Endothelial cell of umbilical vein (primary cell): ENCODE data around the gene FGF12. TPM values are rescaled to one million over a fixed set of nuclear protein-coding genes. Genes with fewer than 3 reads are reported as not detected.

Experiments used
- BruUV-seq: library from RNA; stranded (reverse); fragments of 400-500 nt; replicated peaks from 2 replicates; lab custom pipeline; 2021; lab: Mats Ljungman, UMichigan
- CTCF ChIA-PET: fragments of 300-600, 350-600 bp; sonication (Branson Sonifier 250); formaldehyde crosslinking; loops from one replicate; lab custom pipeline; 2021; ENCODE audit warnings: antibody characterized with exemption, inconsistent platforms; lab: Charles Lee
- POLR2A ChIA-PET: fragments of 300-600, 350-600 bp; sonication (Branson Sonifier 250); formaldehyde crosslinking; loops from one replicate; lab custom pipeline; 2021; ENCODE audit warnings: antibody characterized with exemption, inconsistent platforms; lab: Charles Lee
- DNase-seq: peaks from one replicate; pipeline ENCODE4 v3.0.0-alpha.2; 2011; ENCODE audit warnings: low read depth, low spot score
- FAIRE-seq: peaks from 2 replicates; lab custom pipeline; 2011; peaks lifted over from hg19 to GRCh38; lab: Jason Lieb, UNC
- H2AFZ ChIP-seq: 2 replicates; pipeline ENCODE4 v1.6.0; 2012; ENCODE audit warnings: low read depth, low read length, control low read depth, inconsistent platforms
- H3K27ac ChIP-seq: 2 replicates; pipeline ENCODE4 v1.5.1; 2011; ENCODE audit warnings: low read depth, mild to moderate bottlenecking, control low read depth, low read length, moderate library complexity; ENCODE audit not compliant: insufficient read depth
- H3K27me3 ChIP-seq, 2 experiments: 2 replicates each; pipeline versions ENCODE4 v1.6.0 to v1.6.1; 2011; ENCODE audit warnings: low read length in 2 of 2, mixed read lengths in 1 of 2; ENCODE audit not compliant: control insufficient read depth in 2 of 2, insufficient read depth in 2 of 2
- H3K36me3 ChIP-seq, 2 experiments: 2 replicates in 1 of 2; 3 replicates in 1 of 2; pipeline ENCODE4 v1.5.1; 2011; ENCODE audit warnings: low read length in 2 of 2, mild to moderate bottlenecking in 1 of 2, moderate library complexity in 1 of 2; ENCODE audit not compliant: control insufficient read depth in 2 of 2, insufficient read depth in 2 of 2; ENCODE audit errors: extremely low read depth in 1 of 2
- H3K4me1 ChIP-seq: 3 replicates; pipeline ENCODE4 v1.5.1; 2011; ENCODE audit warnings: mild to moderate bottlenecking, low read length; ENCODE audit not compliant: control insufficient read depth, insufficient read depth; ENCODE audit errors: extremely low read depth
- H3K4me2 ChIP-seq: 2 replicates; pipeline ENCODE4 v1.6.1; 2011; ENCODE audit warnings: low read length, control low read depth, mixed read lengths; ENCODE audit not compliant: insufficient read depth
- H3K4me3 ChIP-seq, 3 experiments: fragments of 200-600 bp in 1 of 3; sonication (generic), shearing (Covaris generic) in 1 of 3; replicated peaks in 1 of 3; 2 replicates each; pipeline ENCODE4 v1.5.1; 2011 to 2016; ENCODE audit warnings: control low read depth in 3 of 3, low read length in 3 of 3, mild to moderate bottlenecking in 2 of 3, inconsistent platforms in 1 of 3, low read depth in 1 of 3, moderate library complexity in 1 of 3; ENCODE audit not compliant: insufficient read depth in 1 of 3
- H3K79me2 ChIP-seq: 2 replicates; pipeline ENCODE4 v1.6.0; 2012; ENCODE audit warnings: low read length, inconsistent platforms; ENCODE audit not compliant: control insufficient read depth, insufficient read depth
- H3K9ac ChIP-seq: replicated peaks from 2 replicates; pipeline ENCODE3; 2011; ENCODE audit warnings: low read length, control low read depth; ENCODE audit not compliant: insufficient read depth; ENCODE audit errors: extremely low read depth
- H3K9me1 ChIP-seq: replicated peaks from 3 replicates; pipeline ENCODE4 v1.6.0; 2011; ENCODE audit warnings: mild to moderate bottlenecking, low read length; ENCODE audit not compliant: control insufficient read depth, insufficient read depth; ENCODE audit errors: extremely low read depth
- H3K9me3 ChIP-seq: replicated peaks from 2 replicates; pipeline ENCODE4 v1.5.1; 2012; ENCODE audit warnings: low read length, inconsistent platforms; ENCODE audit not compliant: control insufficient read depth, insufficient read depth
- H4K20me1 ChIP-seq: replicated peaks from 2 replicates; pipeline ENCODE3; 2011; ENCODE audit warnings: mild to moderate bottlenecking, low read length; ENCODE audit not compliant: control insufficient read depth, insufficient read depth; ENCODE audit errors: extremely low read depth
- EZH2 ChIP-seq: IDR thresholded peaks from 2 replicates; pipeline ENCODE4 v1.6.1; 2012; ENCODE audit warnings: borderline replicate concordance, low read depth, mild to moderate bottlenecking, moderate library complexity, low read length, inconsistent platforms; ENCODE audit not compliant: severe bottlenecking
- FOS ChIP-seq: IDR thresholded peaks from 2 replicates; pipeline ENCODE4 v1.6.1; 2011; ENCODE audit warnings: mild to moderate bottlenecking, low read length, moderate library complexity, borderline replicate concordance; ENCODE audit not compliant: insufficient read depth
- GATA2 ChIP-seq: IDR thresholded peaks from 2 replicates; pipeline ENCODE4 v1.7.0; 2011; ENCODE audit warnings: low read depth, mild to moderate bottlenecking, moderate library complexity, mixed read lengths, low read length; ENCODE audit not compliant: insufficient read length, insufficient read depth
- JUN ChIP-seq: IDR thresholded peaks from 2 replicates; pipeline ENCODE4 v1.6.1; 2011; ENCODE audit warnings: borderline replicate concordance, low read depth; ENCODE audit not compliant: insufficient read length, insufficient read depth
- MYC ChIP-seq: IDR thresholded peaks from one replicate; pipeline ENCODE4 v1.6.1; 2011; ENCODE audit warnings: mild to moderate bottlenecking, low read depth, low read length
- POLR2A ChIP-seq: IDR thresholded peaks from 2 replicates; pipeline ENCODE4 v1.6.1; 2012; ENCODE audit warnings: low read depth, mild to moderate bottlenecking, control low read depth, low read length
- POLR2AphosphoS5 ChIP-seq: IDR thresholded peaks from 2 replicates; pipeline ENCODE4 v1.6.1; 2012; ENCODE audit warnings: low read depth, mild to moderate bottlenecking, control low read depth, low read length, moderate library complexity; ENCODE audit not compliant: insufficient read depth
- dilution Hi-C: fragments of 300-500 bp; cut with MboI; formaldehyde crosslinking; loops from one replicate; pipeline ENCODE4 v1.15.0; 2019; ENCODE audit warnings: low sequenced_read_pairs; ENCODE audit not compliant: extremely low pct_ligation_motif_present
- intact Hi-C: fragments of 100-400 bp; cut with micrococcal nuclease; formaldehyde crosslinking; loops from one replicate; pipeline ENCODE4 v1.10.0; 2022
- polyA plus RNA-seq, 4 experiments: library from polyadenylated mRNA; depleted of rRNA in 3 of 4; stranded (reverse) in 3 of 4; unstranded in 1 of 4; fragments of >200 nt; gene quantifications; 2 replicates each; pipeline versions ENCODE4 v1.2.1 to v1.2.3, GENCODE V29; 2011 to 2012; ENCODE audit warnings: missing spikeins in 1 of 4
- total RNA-seq: library from RNA; stranded (reverse); gene quantifications from 2 replicates; pipeline ENCODE4 v1.2.3, GENCODE V29; 2021
- TF ChIP-seq, protein P1 (sequence below), 2 donors: IDR thresholded peaks; 1 replicate in 1 of 2; 2 replicates in 1 of 2; pipeline ENCODE4 v1.5.1; 2011; ENCODE audit warnings: low read length in 2 of 2, mild to moderate bottlenecking in 2 of 2, moderate library complexity in 2 of 2, control low read depth in 1 of 2, inconsistent platforms in 1 of 2, low read depth in 1 of 2; ENCODE audit not compliant: insufficient read depth in 1 of 2; ENCODE audit errors: extremely low read depth in 1 of 2
- TF ChIP-seq, protein P2 (sequence below): IDR thresholded peaks from 2 replicates; pipeline ENCODE4 v1.6.1; 2011; ENCODE audit not compliant: insufficient read depth, insufficient read length

The FGF12 gene
- total and polyA plus RNA-seq, 2 donors (not counting 3 experiments of a cell fraction or from before 2014, with no cell fraction given) = 0.72 to 2.5 TPM

DNA sequence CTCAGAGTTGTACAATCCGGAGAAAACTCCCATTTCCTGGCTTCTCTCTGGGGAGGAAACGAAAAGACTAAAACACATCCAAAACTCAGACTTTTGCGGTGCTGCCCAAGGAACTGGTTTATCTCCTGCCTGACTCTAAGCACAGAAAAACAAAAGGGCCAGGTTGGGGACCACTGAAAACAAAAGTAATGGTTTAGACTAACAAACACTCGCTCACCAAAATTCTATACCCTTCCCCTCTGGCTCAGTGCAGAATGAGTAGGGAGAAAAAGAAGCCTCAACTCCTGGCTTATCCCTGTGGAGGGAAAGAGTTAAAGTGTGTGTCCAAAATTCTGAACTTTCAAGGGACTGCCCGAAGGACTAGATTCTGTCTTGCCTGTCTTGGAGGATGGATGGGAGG lies 173.6 kb downstream of the FGF12 start:
- no peaks in the 10 kb centered on the region for H3K9me1 ChIP-seq
- H3K79me2 ChIP-seq = no peaks in the 10 kb centered on the region
- ChIA-PET CTCF (no interaction called here), POLR2A (no interaction called here)
- dilution Hi-C loops = no loop called here
- no peak overlapping the region for H3K9ac ChIP-seq
- no peaks in the 10 kb centered on the region for H3K36me3 ChIP-seq
- TF ChIP-seq JUN = no peak
- TF ChIP-seq, protein P1, sequence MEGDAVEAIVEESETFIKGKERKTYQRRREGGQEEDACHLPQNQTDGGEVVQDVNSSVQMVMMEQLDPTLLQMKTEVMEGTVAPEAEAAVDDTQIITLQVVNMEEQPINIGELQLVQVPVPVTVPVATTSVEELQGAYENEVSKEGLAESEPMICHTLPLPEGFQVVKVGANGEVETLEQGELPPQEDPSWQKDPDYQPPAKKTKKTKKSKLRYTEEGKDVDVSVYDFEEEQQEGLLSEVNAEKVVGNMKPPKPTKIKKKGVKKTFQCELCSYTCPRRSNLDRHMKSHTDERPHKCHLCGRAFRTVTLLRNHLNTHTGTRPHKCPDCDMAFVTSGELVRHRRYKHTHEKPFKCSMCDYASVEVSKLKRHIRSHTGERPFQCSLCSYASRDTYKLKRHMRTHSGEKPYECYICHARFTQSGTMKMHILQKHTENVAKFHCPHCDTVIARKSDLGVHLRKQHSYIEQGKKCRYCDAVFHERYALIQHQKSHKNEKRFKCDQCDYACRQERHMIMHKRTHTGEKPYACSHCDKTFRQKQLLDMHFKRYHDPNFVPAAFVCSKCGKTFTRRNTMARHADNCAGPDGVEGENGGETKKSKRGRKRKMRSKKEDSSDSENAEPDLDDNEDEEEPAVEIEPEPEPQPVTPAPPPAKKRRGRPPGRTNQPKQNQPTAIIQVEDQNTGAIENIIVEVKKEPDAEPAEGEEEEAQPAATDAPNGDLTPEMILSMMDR (IDR thresholded peaks at IDR 0.05; ENCODE audit: extremely low read depth in 1 of 2, insufficient read depth in 1 of 2, low read depth in 1 of 2, low read length in 2 of 2) = no peak
- H3K27me3 ChIP-seq = peaks cover 0 to 5% of the 10 kb centered on the region in 2 experiments
- no peaks in the 10 kb centered on the region for H3K9me3 ChIP-seq
- H2AFZ ChIP-seq = no peak overlapping the region
- intact Hi-C loops = loop anchor here (1.0 kb wide), 1 partner anchor 29 kb away; no protein-coding TSS in a partner anchor
- DNase-seq (no peak), FAIRE-seq (no peak)
- no peak overlapping the region for H3K27ac ChIP-seq
- no TSS peak for BruUV-seq
- H3K4me3 ChIP-seq = no peak overlapping the region
- no peak overlapping the region for H3K4me2 ChIP-seq
- H3K4me1 ChIP-seq = no peaks in the 10 kb centered on the region
- no peaks in the 10 kb centered on the region for H4K20me1 ChIP-seq

DNA sequence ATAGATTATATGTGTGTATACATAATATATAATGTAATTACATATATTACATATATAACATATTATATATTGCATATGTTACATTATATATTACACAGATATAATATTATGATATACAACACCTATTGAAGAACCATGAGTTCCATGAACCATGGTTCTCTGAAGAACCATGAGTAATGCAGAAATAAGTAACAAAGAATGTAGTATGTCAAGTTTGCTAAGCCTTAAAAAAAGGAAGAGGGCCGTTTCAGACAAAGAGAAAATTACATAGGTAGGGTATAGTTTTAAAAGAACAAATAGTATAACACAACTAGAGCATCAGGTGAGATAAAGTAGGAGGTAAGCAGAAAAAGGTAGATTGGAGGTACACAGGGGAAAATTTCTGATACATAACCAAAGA lies 177.0 kb downstream of the FGF12 start:
- H3K79me2 ChIP-seq = no peaks in the 10 kb centered on the region
- H3K9me3 ChIP-seq = no peaks in the 10 kb centered on the region
- POLR2A ChIA-PET = no interaction called here
- TF ChIP-seq FOS = no peak
- TF ChIP-seq, protein P1 (IDR thresholded peaks at IDR 0.05; ENCODE audit: extremely low read depth in 1 of 2, insufficient read depth in 1 of 2, low read depth in 1 of 2, low read length in 2 of 2) = no peak
- no peak for TF ChIP-seq MYC
- no peak for TF ChIP-seq POLR2AphosphoS5
- TF ChIP-seq JUN = no peak
- TF ChIP-seq, protein P2, sequence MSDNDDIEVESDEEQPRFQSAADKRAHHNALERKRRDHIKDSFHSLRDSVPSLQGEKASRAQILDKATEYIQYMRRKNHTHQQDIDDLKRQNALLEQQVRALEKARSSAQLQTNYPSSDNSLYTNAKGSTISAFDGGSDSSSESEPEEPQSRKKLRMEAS = no peak
- TF ChIP-seq EZH2 = no peak
- no peak for TF ChIP-seq POLR2A
- no peak for TF ChIP-seq GATA2
- FAIRE-seq (no peak), DNase-seq (no peak)
- no peak overlapping the region for H2AFZ ChIP-seq
- H3K4me3 ChIP-seq = no peak overlapping the region
- H4K20me1 ChIP-seq = no peaks in the 10 kb centered on the region
- peaks cover 0 to 5% of the 10 kb centered on the region in 2 experiments for H3K27me3 ChIP-seq
- intact Hi-C loops (no loop called here), dilution Hi-C loops (no loop called here)
- no peaks in the 10 kb centered on the region for H3K9me1 ChIP-seq
- no peaks in the 10 kb centered on the region for H3K4me1 ChIP-seq
- CTCF ChIA-PET = interaction anchor here (1.2 kb wide), 1 partner anchor 15 kb away, joined by 4 read pairs; no protein-coding TSS in a partner anchor
- H3K27ac ChIP-seq = no peak overlapping the region
- no TSS peak for BruUV-seq
- no peaks in the 10 kb centered on the region for H3K36me3 ChIP-seq
- H3K9ac ChIP-seq = no peak overlapping the region
- no peak overlapping the region for H3K4me2 ChIP-seq
